Smooth muscle cell (in vitro differentiated cells): ENCODE measurements around the gene CELF4. TPM values are rescaled to one million over a fixed set of nuclear protein-coding genes. Genes with fewer than 3 reads are reported as not detected.

Source experiments
- DNase-seq: peaks from one replicate; lab custom pipeline; 2025; ENCODE audit not compliant: unreplicated experiment; lab: John Stamatoyannopoulos, UW
- H2AFZ ChIP-seq: fragments of 200-600 bp; sonication (generic); 2 replicates; pipeline ENCODE4 v1.6.0; 2016; ENCODE audit warnings: antibody characterized with exemption, low read depth, mild to moderate bottlenecking
- H3F3A ChIP-seq: fragments of 200-600 bp; sonication (generic); 2 replicates; pipeline ENCODE4 v1.6.0; 2017; ENCODE audit warnings: antibody characterized with exemption, low read depth
- H3K27ac ChIP-seq: fragments of 200-600 bp; sonication (generic); 2 replicates; pipeline ENCODE4 v1.5.1; 2016; ENCODE audit warnings: low read depth, mild to moderate bottlenecking
- H3K27me3 ChIP-seq: fragments of 200-600 bp; sonication (generic); 2 replicates; pipeline ENCODE4 v1.6.1; 2016; ENCODE audit warnings: low read depth, mild to moderate bottlenecking
- H3K36me3 ChIP-seq: fragments of 200-600 bp; sonication (generic); 2 replicates; pipeline ENCODE4 v1.5.1; 2016; ENCODE audit warnings: low read depth
- H3K4me1 ChIP-seq: fragments of 200-600 bp; sonication (generic); 2 replicates; pipeline ENCODE4 v1.5.1; 2016; ENCODE audit warnings: low read depth
- H3K4me2 ChIP-seq: fragments of 200-600 bp; sonication (generic); 2 replicates; pipeline ENCODE4 v1.6.0; 2016; ENCODE audit warnings: mild to moderate bottlenecking
- H3K4me3 ChIP-seq: fragments of 200-600 bp; sonication (generic); 2 replicates; pipeline ENCODE4 v1.5.1; 2016; ENCODE audit warnings: mild to moderate bottlenecking
- H3K79me2 ChIP-seq: fragments of 200-600 bp; sonication (generic); 2 replicates; pipeline ENCODE4 v1.6.0; 2016; ENCODE audit warnings: low read depth, mild to moderate bottlenecking
- H3K9ac ChIP-seq: fragments of 200-600 bp; sonication (generic); 2 replicates; pipeline ENCODE4 v1.6.0; 2016; ENCODE audit warnings: low read depth
- H3K9me3 ChIP-seq: fragments of 200-600 bp; sonication (generic); replicated peaks from 2 replicates; pipeline ENCODE4 v1.5.1; 2016; ENCODE audit warnings: low read depth
- H4K20me1 ChIP-seq: fragments of 200-600 bp; sonication (generic); 2 replicates; pipeline ENCODE4 v1.6.0; 2016; ENCODE audit warnings: low read depth
- CTCF ChIP-seq: fragments of 200-600 bp; sonication (generic); IDR thresholded peaks from 2 replicates; pipeline ENCODE4 v1.5.1; 2017; ENCODE audit warnings: borderline replicate concordance, mild to moderate bottlenecking, antibody characterized with exemption; ENCODE audit not compliant: insufficient read depth, poor library complexity, severe bottlenecking
- WGBS: methylation state at CpG from one replicate; pipeline ENCODE4 v1.1.7; 2016; ENCODE audit warnings: low lambda C conversion rate; 5-methylcytosine and 5-hydroxymethylcytosine counted together
- polyA plus RNA-seq: library from polyadenylated mRNA; unstranded; fragments of >200 nt; fragmentation: Nextera tagmentation; extraction: Ambion mirVana; gene quantifications from 2 replicates; pipeline ENCODE4 v1.2.1, GENCODE V29; 2016
- total RNA-seq: library from RNA; depleted of rRNA; stranded (reverse); fragments of >200 nt; gene quantifications from 2 replicates; pipeline ENCODE4 v1.2.3, GENCODE V29; 2014

CELF4 gene
- total and polyA plus RNA-seq, 2 experiments from 2014 or later, result 0.40 TPM; not detected in 1

- no peak for TF ChIP-seq CTCF
- H3F3A ChIP-seq, result no peaks in the 10 kb centered on the region
- no peaks in the 10 kb centered on the region for H3K36me3 ChIP-seq
- H4K20me1 ChIP-seq, result no peaks in the 10 kb centered on the region
- no peak overlapping the region for H3K4me2 ChIP-seq
- H3K4me3 ChIP-seq, result no peak overlapping the region
- no peaks in the 10 kb centered on the region for H3K4me1 ChIP-seq
- H3K9ac ChIP-seq, result no peak overlapping the region
- no peaks in the 10 kb centered on the region for H3K9me3 ChIP-seq
- H3K27me3 ChIP-seq, result peaks cover 4% of the 10 kb centered on the region
- no peak for DNase-seq
- 93% methylated on average over 2 of the region's 2 CpGs for WGBS
- H3K27ac ChIP-seq, result no peak overlapping the region
- H2AFZ ChIP-seq, result no peak overlapping the region
- no peaks in the 10 kb centered on the region for H3K79me2 ChIP-seq
Measured at GRCh38 chr18:37588289-37588688, 22.7 kb upstream of the CELF4 start.

- TF ChIP-seq CTCF, result no peak
- no peak overlapping the region for H3K4me3 ChIP-seq
- no peak overlapping the region for H3K27ac ChIP-seq
- H3K9me3 ChIP-seq, result no peaks in the 10 kb centered on the region
- peaks cover 19% of the 10 kb centered on the region for H3K27me3 ChIP-seq
- no peak overlapping the region for H3K4me2 ChIP-seq
- no peaks in the 10 kb centered on the region for H3K36me3 ChIP-seq
- no peaks in the 10 kb centered on the region for H3K4me1 ChIP-seq
- no peak for DNase-seq
- no peaks in the 10 kb centered on the region for H3K79me2 ChIP-seq
- H4K20me1 ChIP-seq, result no peaks in the 10 kb centered on the region
- no peak overlapping the region for H2AFZ ChIP-seq
- H3K9ac ChIP-seq, result no peak overlapping the region
- H3F3A ChIP-seq, result no peaks in the 10 kb centered on the region
- 65% methylated on average over 8 of the region's 8 CpGs for WGBS
Measured at GRCh38 chr18:37586656-37587225, 21.1 kb upstream of the CELF4 start.

DNA sequence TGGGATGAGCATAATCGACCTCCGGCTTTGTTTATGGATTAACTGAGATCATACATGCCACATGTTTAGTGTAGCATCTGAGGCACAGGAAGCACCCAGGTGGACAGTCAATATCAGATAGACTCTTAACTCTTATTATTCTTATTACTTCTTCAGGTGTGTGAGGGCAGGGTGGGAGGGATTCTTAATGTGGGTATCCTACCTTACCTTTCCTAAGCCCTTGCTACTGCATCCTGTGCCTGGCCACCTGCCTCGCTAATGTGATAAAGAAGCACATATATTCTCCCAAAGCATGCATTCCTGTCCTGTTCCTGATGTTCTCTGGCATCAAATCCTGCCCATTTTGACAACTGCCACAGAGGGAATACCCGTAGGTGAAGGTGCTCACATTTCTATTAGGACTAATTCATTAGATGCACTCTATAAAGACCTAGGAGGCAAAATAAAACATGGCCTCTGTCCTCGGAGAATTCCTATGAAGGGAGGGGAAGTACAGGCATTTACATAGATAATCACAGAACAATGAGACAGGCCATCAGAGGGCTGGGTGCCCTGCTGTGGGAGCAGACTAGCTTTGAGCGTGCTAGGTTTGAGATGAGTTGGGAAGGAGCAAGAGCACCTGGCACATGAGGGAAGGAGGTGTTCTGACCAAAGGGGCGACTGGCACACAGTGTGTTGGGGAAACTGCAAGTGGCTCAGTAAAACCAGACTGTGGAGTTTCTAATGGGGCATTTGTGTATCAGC is 19.5 kb upstream of the CELF4 start:
- DNase-seq, result no peak
- H4K20me1 ChIP-seq, result no peaks in the 10 kb centered on the region
- H2AFZ ChIP-seq, result no peak overlapping the region
- H3K27me3 ChIP-seq, result peaks cover 24% of the 10 kb centered on the region
- H3K27ac ChIP-seq, result no peak overlapping the region
- H3K9ac ChIP-seq, result no peak overlapping the region
- H3K4me3 ChIP-seq, result no peak overlapping the region
- H3K36me3 ChIP-seq, result no peaks in the 10 kb centered on the region
- no peak overlapping the region for H3K4me2 ChIP-seq
- no peaks in the 10 kb centered on the region for H3K4me1 ChIP-seq
- H3K9me3 ChIP-seq, result no peaks in the 10 kb centered on the region
- no peaks in the 10 kb centered on the region for H3K79me2 ChIP-seq
- 74% methylated on average over 7 of the region's 7 CpGs for WGBS
- no peak for TF ChIP-seq CTCF
- no peaks in the 10 kb centered on the region for H3F3A ChIP-seq
